GM12873 (cell line): ENCODE data around the gene EPB41L4A.

ENCODE experiments used
- CTCF ChIP-seq: IDR thresholded peaks from 2 replicates; pipeline ENCODE4 v1.5.1; 2012; ENCODE audit warnings: low read depth, mild to moderate bottlenecking, moderate library complexity, low read length, control low read depth; ENCODE audit not compliant: insufficient read depth; ENCODE audit errors: missing control alignments

EPB41L4A gene

DNA sequence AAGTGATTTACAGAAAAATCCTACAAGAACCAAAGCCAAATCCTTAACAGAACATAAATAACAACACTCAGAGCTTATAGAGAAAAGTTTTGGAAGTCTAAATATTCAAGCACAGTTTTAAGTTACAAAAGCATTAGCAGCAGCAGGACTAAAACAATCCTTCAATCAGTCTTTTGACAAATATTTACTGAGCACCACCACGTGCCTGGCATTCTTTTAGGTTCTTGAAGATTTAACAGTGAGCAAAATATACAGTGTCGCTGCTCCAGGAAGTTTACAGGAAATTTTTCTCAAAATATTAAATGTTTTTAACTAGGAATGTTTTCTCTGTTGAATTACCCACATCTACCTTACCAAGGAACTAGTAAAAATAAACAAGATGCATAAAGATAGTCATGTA lies 11.4 kb downstream of the EPB41L4A start:
- no peak for TF ChIP-seq CTCF

- no peak for TF ChIP-seq CTCF
These were observed 11.8 kb downstream of the EPB41L4A start for GRCh38 chr5:112407240-112407639.

GRCh38 chr5:112403069-112403468 lies 16.0 kb downstream of the EPB41L4A start:
- TF ChIP-seq CTCF = no peak

DNA sequence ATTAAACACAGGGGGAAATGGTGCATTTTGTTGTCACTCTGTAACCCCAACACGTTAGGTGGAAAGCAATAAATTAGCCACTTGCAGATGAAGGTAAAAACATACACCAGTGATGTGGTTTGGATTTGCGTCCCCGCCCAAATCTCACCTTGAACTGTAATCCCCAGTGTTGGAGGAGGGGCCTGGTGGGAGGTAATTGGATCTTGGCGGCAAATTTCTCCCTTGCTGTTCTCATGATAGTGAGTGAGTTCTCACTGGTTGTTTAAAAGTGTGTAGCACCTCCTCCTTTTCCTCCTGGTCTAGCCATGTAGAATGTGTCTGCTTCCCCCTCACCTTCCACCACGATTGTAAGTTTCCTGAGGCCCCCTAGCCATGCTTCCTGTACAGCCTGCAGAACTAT lies 17.2 kb downstream of the EPB41L4A start:
- TF ChIP-seq CTCF = no peak

- no peak for TF ChIP-seq CTCF
These were observed 21.4 kb downstream of the EPB41L4A start for GRCh38 chr5:112397690-112398089.

GRCh38 chr5:112396430-112396829 lies 22.6 kb downstream of the EPB41L4A start:
- no peak for TF ChIP-seq CTCF

DNA sequence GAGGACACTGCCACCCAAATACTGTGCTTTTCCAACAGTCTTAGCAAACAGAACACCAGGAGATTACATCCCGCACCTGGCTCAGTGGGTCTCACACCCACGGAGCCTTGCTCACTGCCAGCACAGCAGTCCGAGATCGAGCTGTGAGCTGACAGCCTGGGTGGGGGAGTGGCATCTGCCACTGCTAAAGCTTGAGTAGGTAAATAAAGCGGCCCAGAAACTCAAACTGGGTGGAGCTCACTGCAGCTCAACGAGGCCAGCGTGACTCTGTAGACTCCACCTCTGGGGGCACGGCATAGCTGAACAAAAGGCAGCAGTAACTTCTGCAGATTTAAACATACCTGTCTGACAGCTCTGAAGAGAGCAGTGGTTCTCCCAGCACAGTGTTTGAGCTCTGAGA lies 28.8 kb downstream of the EPB41L4A start:
- TF ChIP-seq CTCF = no peak
